Urinary bladder (tissue), 4 donors: ENCODE measurements around the gene DNAH8. TPM values are rescaled to one million over a fixed set of nuclear protein-coding genes. Genes with fewer than 3 reads are reported as not detected.

ENCODE experiments used
- DNase-seq: peaks from one replicate; pipeline ENCODE4 v3.0.0-alpha.2; 2015; ENCODE audit errors: extremely low spot score
- H3K27ac ChIP-seq: one replicate; pipeline ENCODE4 v1.5.1; 2013; ENCODE audit warnings: low read depth, mild to moderate bottlenecking, moderate library complexity
- H3K36me3 ChIP-seq: one replicate; pipeline ENCODE4 v1.6.1; 2013; ENCODE audit warnings: mild to moderate bottlenecking, moderate library complexity; ENCODE audit not compliant: insufficient read depth
- H3K4me1 ChIP-seq: one replicate; pipeline ENCODE4 v1.6.1; 2013; ENCODE audit warnings: mild to moderate bottlenecking, moderate library complexity; ENCODE audit not compliant: insufficient read depth
- H3K4me3 ChIP-seq: one replicate; pipeline ENCODE4 v1.5.1; 2013; ENCODE audit warnings: low read depth, low read length
- WGBS: extraction: QIAGEN DNeasy Blood & Tissue Kit; methylation state at CpG from one replicate; pipeline ENCODE4 v1.1.7; 2013; 5-methylcytosine and 5-hydroxymethylcytosine counted together
- polyA plus RNA-seq: library from polyadenylated mRNA; stranded (reverse); fragments of 200-250 nt; gene quantifications from one replicate; pipeline ENCODE4 v1.2.3, GENCODE V29; 2013
- total RNA-seq: library from RNA; depleted of rRNA; stranded (reverse); fragments of >200 nt; gene quantifications from one replicate; pipeline ENCODE4 v1.2.3, GENCODE V29; 2014
- donor health status: healthy with polysubstance abuse.
- donor health status: healthy.

The DNAH8 gene
- total and polyA plus RNA-seq, 2 donors = 0.01 to 1.5 TPM

DNA sequence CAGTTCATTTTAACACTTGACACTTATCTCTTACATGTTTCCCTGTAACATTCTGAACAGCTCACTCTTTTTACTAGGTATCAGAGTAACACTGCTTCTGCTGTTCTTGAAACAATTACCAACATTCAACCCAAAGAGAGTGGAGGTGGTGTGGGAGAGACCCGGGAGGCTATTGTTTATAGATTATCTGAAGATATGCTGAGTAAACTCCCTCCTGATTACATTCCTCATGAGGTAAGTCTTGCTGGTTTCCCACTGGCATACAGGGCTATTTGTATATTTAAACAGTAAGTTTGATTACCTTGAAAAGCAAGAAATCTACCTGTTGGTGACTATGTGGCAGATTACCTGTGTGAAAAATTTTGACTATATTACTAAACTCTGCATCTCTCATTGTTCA lies 293.6 kb downstream of the DNAH8 start:
- DNase-seq = no peak
- H3K4me1 ChIP-seq = no peaks in the 10 kb centered on the region
- H3K36me3 ChIP-seq = no peaks in the 10 kb centered on the region
- no peak overlapping the region for H3K27ac ChIP-seq
- WGBS = 19% methylated on average over 1 of the region's 1 CpG
- no peak overlapping the region for H3K4me3 ChIP-seq

DNA sequence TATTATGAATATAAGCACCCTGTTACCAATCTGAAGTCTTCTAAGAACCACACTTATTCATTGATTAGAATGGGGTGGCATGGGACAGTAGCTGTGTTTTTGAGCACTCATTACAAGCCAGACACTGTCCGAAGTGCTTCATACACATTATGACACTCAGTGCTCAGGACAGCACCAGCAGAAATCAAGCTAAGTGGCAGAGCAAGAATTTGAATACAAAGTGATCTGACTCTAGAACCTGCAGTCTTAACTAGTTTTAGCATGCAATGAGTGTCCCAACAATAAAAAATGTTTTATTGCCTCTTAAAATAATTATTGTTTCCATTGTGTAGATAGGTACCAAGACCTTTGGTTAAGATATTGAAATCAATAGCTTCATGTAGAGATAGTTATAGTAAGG lies 294.4 kb downstream of the DNAH8 start:
- no peak overlapping the region for H3K27ac ChIP-seq
- H3K36me3 ChIP-seq = no peaks in the 10 kb centered on the region
- DNase-seq = no peak
- H3K4me1 ChIP-seq = no peaks in the 10 kb centered on the region
- WGBS = 0% methylated on average over 1 of the region's 1 CpG
- H3K4me3 ChIP-seq = no peak overlapping the region

- Histone ChIP-seq H3K4me3 (no peak overlapping the region), H3K27ac (no peak overlapping the region), H3K4me1 (no peaks in the 10 kb centered on the region), H3K36me3 (no peaks in the 10 kb centered on the region)
- no peak for DNase-seq
- WGBS = 89% methylated on average over 7 of the region's 7 CpGs
These were observed 301.9 kb downstream of the DNAH8 start for GRCh38 chr6:39016839-39017546.

GRCh38 chr6:39017547-39017880 lies 302.4 kb downstream of the DNAH8 start:
- Histone ChIP-seq H3K27ac (no peak overlapping the region), H3K4me1 (no peaks in the 10 kb centered on the region), H3K36me3 (no peaks in the 10 kb centered on the region), H3K4me3 (no peak overlapping the region)
- WGBS = 69% methylated on average over 4 of the region's 4 CpGs
- DNase-seq = no peak

DNA sequence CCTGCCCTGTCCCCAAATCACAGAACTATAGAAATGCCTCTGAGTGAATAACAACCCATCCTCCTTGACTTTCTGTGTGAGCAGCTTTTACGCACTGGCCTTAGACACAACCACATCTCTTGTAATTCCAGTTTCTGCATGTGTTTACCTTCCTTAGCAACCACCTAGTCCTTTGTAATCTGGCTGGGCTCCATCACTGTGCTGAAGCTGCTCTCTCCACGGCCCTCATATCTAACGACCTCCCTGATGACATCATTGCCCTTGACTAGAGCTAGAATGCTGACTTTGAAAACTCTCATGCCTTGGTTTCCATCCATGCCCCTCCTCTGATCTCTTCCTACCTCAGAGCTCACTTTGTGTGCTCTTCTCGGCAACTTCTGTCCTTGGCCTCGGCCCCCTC lies 303.0 kb downstream of the DNAH8 start:
- H3K36me3 ChIP-seq = no peaks in the 10 kb centered on the region
- H3K27ac ChIP-seq = no peak overlapping the region
- WGBS = 43% methylated on average over 5 of the region's 5 CpGs
- no peak for DNase-seq
- H3K4me1 ChIP-seq = no peaks in the 10 kb centered on the region
- H3K4me3 ChIP-seq = no peak overlapping the region

GRCh38 chr6:39020136-39020535 lies 305.0 kb downstream of the DNAH8 start:
- DNase-seq = no peak
- WGBS = 66% methylated on average over 2 of the region's 2 CpGs
- Histone ChIP-seq H3K27ac (no peak overlapping the region), H3K36me3 (no peaks in the 10 kb centered on the region), H3K4me3 (no peak overlapping the region), H3K4me1 (no peaks in the 10 kb centered on the region)

DNA sequence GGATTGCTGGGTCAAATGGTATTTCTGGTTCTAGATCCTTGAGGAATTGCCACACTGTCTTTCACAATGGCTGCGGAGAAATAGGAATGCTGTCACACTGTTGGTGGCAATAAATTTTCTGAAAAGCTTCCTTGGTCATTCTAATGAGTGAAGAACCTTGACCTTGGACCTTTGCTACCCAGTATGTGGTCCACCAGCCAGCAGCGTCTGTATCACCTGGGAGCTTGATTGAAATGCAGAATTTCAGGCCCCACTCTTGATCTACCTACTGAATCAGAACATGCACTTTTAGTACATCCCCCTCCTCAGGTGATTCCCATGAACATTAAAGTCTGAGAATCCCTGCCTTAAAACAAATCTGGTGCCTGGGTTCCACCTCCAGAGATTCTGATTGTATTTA lies 305.9 kb downstream of the DNAH8 start:
- no peak for DNase-seq
- Histone ChIP-seq H3K36me3 (no peaks in the 10 kb centered on the region), H3K27ac (no peak overlapping the region), H3K4me3 (no peak overlapping the region), H3K4me1 (no peaks in the 10 kb centered on the region)
- WGBS = 78% methylated on average over 2 of the region's 2 CpGs

DNA sequence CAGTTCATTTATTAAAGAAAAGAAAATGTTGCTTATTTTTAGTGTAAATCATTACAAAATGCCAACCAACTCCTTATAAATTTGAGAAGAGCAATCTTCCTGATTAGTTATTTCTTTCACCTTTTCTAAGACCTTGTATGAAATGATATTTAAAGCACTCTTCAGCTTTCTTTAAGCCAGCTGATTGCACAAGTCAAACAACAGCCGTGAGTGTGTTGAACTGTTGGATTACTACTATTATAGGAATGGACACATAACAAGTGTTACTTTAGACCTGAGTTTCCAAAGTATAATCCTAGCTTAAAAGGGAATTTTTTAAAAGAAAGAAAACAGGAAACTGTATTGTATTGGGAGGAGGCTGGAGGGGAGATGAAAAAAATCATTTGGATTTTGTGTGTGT lies 306.7 kb downstream of the DNAH8 start:
- 61% methylated on average over 1 of the region's 1 CpG for WGBS
- Histone ChIP-seq H3K36me3 (no peaks in the 10 kb centered on the region), H3K4me1 (no peaks in the 10 kb centered on the region), H3K4me3 (no peak overlapping the region), H3K27ac (no peak overlapping the region)
- no peak for DNase-seq

GRCh38 chr6:39026175-39026574 lies 311.1 kb downstream of the DNAH8 start:
- H3K27ac ChIP-seq = no peak overlapping the region
- DNase-seq = no peak
- no peaks in the 10 kb centered on the region for H3K36me3 ChIP-seq
- no peak overlapping the region for H3K4me3 ChIP-seq
- WGBS = 47% methylated on average over 3 of the region's 3 CpGs
- H3K4me1 ChIP-seq = no peaks in the 10 kb centered on the region

GRCh38 chr6:39029156-39030011 lies 314.3 kb downstream of the DNAH8 start:
- H3K36me3 ChIP-seq = no peaks in the 10 kb centered on the region
- H3K4me1 ChIP-seq = no peaks in the 10 kb centered on the region
- H3K27ac ChIP-seq = no peak overlapping the region
- no peak overlapping the region for H3K4me3 ChIP-seq
- 76% methylated on average over 13 of the region's 13 CpGs for WGBS
- no peak for DNase-seq

- H3K4me3 ChIP-seq = no peak overlapping the region
- H3K36me3 ChIP-seq = no peaks in the 10 kb centered on the region
- no peak for DNase-seq
- WGBS = 52% methylated on average over 9 of the region's 9 CpGs
- H3K27ac ChIP-seq = no peak overlapping the region
- H3K4me1 ChIP-seq = no peaks in the 10 kb centered on the region
These were observed 320.6 kb downstream of the DNAH8 start for GRCh38 chr6:39035681-39036080.

- Histone ChIP-seq H3K36me3 (no peaks in the 10 kb centered on the region), H3K27ac (no peak overlapping the region), H3K4me3 (no peak overlapping the region), H3K4me1 (no peaks in the 10 kb centered on the region)
- WGBS = 51% methylated on average over 4 of the region's 4 CpGs
- DNase-seq = no peak
These were observed 322.0 kb downstream of the DNAH8 start for GRCh38 chr6:39037082-39037508.

GRCh38 chr6:39037707-39038106 lies 322.6 kb downstream of the DNAH8 start:
- no peaks in the 10 kb centered on the region for H3K4me1 ChIP-seq
- H3K4me3 ChIP-seq = no peak overlapping the region
- DNase-seq = no peak
- H3K27ac ChIP-seq = no peak overlapping the region
- 72% methylated on average over 6 of the region's 6 CpGs for WGBS
- no peaks in the 10 kb centered on the region for H3K36me3 ChIP-seq

DNA sequence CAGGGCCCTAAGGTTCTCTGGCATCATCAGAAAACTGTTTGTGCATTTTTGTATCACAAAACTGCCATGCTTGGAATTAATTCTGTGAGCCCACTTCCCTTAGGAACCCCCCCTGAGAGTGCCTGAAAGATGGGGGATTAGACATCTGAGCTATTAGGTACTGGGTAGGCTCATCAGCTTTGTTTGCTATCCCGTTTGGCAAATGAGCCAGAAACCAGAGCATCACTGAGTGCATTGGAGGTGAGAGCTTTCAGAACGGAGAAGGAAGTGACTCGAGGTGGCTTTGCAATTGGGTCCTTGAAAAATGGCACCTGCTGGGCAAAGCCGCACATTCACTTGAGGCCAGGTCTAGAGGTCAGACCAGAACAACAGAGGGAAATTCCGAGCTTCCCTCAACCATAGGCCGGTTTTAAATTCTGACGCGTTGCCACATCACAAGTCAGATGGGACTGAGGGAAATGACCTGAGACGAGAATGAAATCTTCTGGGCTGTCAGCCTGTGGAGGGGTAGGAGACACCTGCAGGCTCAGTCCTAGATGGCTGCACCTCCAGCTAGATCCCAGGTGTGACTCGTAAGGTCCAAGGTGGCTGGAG lies 325.1 kb downstream of the DNAH8 start:
- Histone ChIP-seq H3K4me3 (no peak overlapping the region), H3K27ac (no peak overlapping the region), H3K36me3 (no peaks in the 10 kb centered on the region), H3K4me1 (no peaks in the 10 kb centered on the region)
- WGBS = 83% methylated on average over 10 of the region's 10 CpGs
- no peak for DNase-seq
